ENCODE measurements around the gene INPP4B.

INPP4B gene

GRCh38 chr4:142449771-142450373 lies 396.2 kb downstream of the INPP4B start:
- FAIRE-seq = no peak

- no peak for FAIRE-seq
These were observed 399.1 kb downstream of the INPP4B start for GRCh38 chr4:142447009-142447408.

- no peak for FAIRE-seq
These were observed 402.6 kb downstream of the INPP4B start for GRCh38 chr4:142443469-142443868.

GRCh38 chr4:142440093-142440492 lies 406.0 kb downstream of the INPP4B start:
- FAIRE-seq = no peak

- FAIRE-seq = no peak
These were observed 410.4 kb downstream of the INPP4B start for GRCh38 chr4:142435599-142436235.

- no peak for FAIRE-seq
These were observed 411.4 kb downstream of the INPP4B start for GRCh38 chr4:142434519-142435224.

- FAIRE-seq = no peak
These were observed 417.4 kb downstream of the INPP4B start for GRCh38 chr4:142428715-142429114.

GRCh38 chr4:142427456-142427855 lies 418.6 kb downstream of the INPP4B start:
- FAIRE-seq = no peak

- no peak for FAIRE-seq
These were observed 422.2 kb downstream of the INPP4B start for GRCh38 chr4:142423861-142424260.

- no peak for FAIRE-seq
These were observed 425.6 kb downstream of the INPP4B start for GRCh38 chr4:142420311-142421095.

- FAIRE-seq = no peak
These were observed 426.4 kb downstream of the INPP4B start for GRCh38 chr4:142419712-142420111.

GRCh38 chr4:142418697-142419096 lies 427.4 kb downstream of the INPP4B start:
- FAIRE-seq = no peak

- no peak for FAIRE-seq
These were observed 429.3 kb downstream of the INPP4B start for GRCh38 chr4:142416711-142417275.

- FAIRE-seq = no peak
These were observed 430.0 kb downstream of the INPP4B start for GRCh38 chr4:142416121-142416520.

- FAIRE-seq = no peak
These were observed 431.6 kb downstream of the INPP4B start for GRCh38 chr4:142414366-142414990.

GRCh38 chr4:142413485-142413884 lies 432.6 kb downstream of the INPP4B start:
- FAIRE-seq = no peak

- no peak for FAIRE-seq
These were observed 434.1 kb downstream of the INPP4B start for GRCh38 chr4:142411993-142412392.

- FAIRE-seq = no peak
These were observed 438.1 kb downstream of the INPP4B start for GRCh38 chr4:142408003-142408441.

GRCh38 chr4:142407596-142407995 lies 438.5 kb downstream of the INPP4B start:
- no peak for FAIRE-seq

GRCh38 chr4:142406917-142407501 lies 439.1 kb downstream of the INPP4B start:
- FAIRE-seq = no peak

GRCh38 chr4:142406499-142406835 lies 439.6 kb downstream of the INPP4B start:
- no peak for FAIRE-seq
